VCaP (cell line): ENCODE results near the gene BCL7C.
"Not testable (repeated sequence)": the region's sequence is repeated elsewhere in the genome, so short reads cannot be mapped to it uniquely, and the experiment has no call there.

Source experiments
- H3K27ac ChIP-seq: fragments of 450-650 bp; 2 replicates; pipeline ENCODE4 v1.5.1; 2017
- CTCF ChIP-seq: fragments of 450-650 bp; conservative IDR thresholded peaks from 2 replicates; pipeline ENCODE4 v1.5.1; 2017; ENCODE audit warnings: mild to moderate bottlenecking, moderate library complexity

Gene BCL7C

GRCh38 chr16:30876867-30877266, 17.0 kb downstream of the BCL7C start:
- H3K27ac ChIP-seq, result peak overlapping the region; percentile 80; the same call in 1 of the 2 replicates
- no peak for TF ChIP-seq CTCF

GRCh38 chr16:30875871-30876801, 17.7 kb downstream of the BCL7C start:
- H3K27ac ChIP-seq, result peak overlapping the region; percentile 80
- no peak for TF ChIP-seq CTCF

DNA sequence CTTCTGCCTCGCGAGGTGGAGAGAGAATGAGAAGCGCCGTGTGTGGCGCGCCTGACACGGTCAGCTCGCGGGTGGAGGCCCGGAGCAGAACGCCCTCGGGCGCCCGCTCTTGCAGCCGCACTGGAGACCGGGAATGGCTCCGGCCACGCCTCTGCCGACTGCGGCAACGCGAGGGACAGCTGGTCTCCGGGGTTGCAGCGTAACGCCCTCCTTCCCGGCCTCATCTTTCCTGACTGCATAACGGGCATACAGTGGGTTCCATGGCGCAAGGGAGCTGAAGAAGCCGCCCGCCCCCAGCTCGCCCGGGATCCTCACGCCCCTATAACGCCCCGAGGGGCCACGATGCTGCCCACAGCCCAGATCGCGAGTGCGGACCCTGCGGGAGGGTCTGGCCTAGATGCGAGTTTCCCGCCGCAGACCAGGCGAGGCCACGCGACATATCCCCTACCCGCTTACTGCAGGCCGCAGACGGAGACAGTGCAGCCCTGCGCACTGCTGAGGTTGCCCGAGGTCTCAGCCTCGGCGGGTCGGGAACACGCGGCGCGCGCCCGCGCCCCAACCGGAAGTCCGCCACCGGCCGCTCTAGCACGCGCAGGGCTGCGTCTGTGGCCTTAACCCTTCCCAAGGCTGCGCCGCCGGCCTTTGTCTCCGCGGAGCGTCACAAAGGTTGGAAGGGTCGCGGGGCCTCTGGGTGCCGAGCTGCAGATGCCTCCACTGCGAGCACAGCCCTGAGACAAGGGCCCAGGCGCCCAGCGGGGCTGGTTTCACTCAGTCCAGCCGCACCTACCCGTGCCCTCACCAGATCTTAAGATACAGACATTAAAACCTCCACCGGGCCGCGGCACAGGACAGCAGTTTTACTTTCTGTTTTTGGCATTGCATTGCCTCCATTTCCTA, 18.8 kb downstream of the BCL7C start:
- no peak for TF ChIP-seq CTCF
- H3K27ac ChIP-seq, result peak overlapping the region; percentile 80

DNA sequence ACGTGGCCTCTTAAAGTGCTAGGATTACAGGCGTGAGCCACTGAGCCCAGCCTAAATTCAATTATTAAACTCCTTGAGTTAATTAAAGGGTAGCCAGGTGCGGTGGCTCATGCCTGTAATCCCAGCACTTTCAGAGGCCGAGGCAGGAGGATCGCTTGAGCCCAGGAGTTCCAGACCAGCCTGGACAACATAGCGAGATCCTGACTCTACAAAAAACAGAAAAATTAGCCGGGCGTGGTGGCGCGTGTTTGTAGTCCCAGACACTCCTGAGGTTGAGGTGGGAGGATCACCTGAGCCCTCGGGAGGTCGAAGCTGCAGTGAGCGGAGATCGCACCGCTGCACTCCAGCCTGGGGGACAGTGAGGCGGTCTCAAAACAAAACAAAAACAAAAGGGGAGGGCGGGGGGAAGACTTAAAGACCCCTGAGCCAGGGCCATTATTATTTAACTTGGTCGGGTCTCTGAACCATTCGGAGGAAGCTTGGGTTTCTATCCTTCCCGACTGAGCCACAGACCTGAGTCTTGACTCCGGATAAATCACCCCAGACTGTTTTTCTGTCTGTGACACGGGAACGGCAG, 19.5 kb downstream of the BCL7C start:
- H3K27ac ChIP-seq, result peak overlapping the region; percentile 80
- no peak for TF ChIP-seq CTCF

GRCh38 chr16:30870904-30871303, 23.0 kb downstream of the BCL7C start:
- TF ChIP-seq CTCF, result no peak
- no peak overlapping the region for H3K27ac ChIP-seq

GRCh38 chr16:30867747-30868146, 26.1 kb downstream of the BCL7C start:
- H3K27ac ChIP-seq, result no peak overlapping the region
- peak; percentile 45; the same call in 1 of the 2 replicates for TF ChIP-seq CTCF

- TF ChIP-seq CTCF, result no peak
These were observed 27.8 kb downstream of the BCL7C start for GRCh38 chr16:30866031-30866430.

GRCh38 chr16:30863178-30863577, 30.7 kb downstream of the BCL7C start:
- not testable (repeated sequence) for H3K27ac ChIP-seq

More at GRCh38 chr16:30866031-30866430, 27.8 kb downstream of the BCL7C start:
- no peak overlapping the region for H3K27ac ChIP-seq

DNA sequence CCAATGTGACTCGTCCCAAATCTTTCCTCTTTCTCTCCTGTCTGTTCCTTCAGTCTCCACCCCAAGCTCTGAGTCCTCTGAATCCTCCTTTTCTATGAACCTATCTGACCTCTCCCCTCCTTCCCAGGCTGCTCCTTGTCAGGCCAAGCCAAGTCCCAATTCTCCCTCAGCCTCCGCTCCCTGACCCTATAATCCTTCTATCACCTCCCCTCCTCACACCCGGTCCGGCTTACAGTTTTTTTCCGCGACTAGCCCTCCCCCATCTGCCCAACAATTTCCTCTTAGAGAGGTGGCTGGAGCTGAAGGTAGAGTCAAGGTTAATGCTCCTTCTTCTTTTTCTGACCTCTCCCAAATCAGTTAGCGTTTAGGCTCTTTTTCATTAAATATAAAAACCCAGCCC, 33.1 kb downstream of the BCL7C start:
- H3K27ac ChIP-seq, result not testable (repeated sequence)
